Ascending aorta (tissue), 2 donors: ENCODE results near the gene ABLIM3. TPM values are rescaled to one million over a fixed set of nuclear protein-coding genes. Genes with fewer than 3 reads are reported as not detected.

ENCODE experiments used
- DNase-seq, 2 donors: peaks; one replicate each; pipeline ENCODE4 v3.0.0-alpha.2; 2019; ENCODE audit warnings: low spot score in 2 of 2
- H3K27ac ChIP-seq, 2 donors: fragments of 200-600 bp; sonication (generic); one replicate each; pipeline ENCODE4 v1.5.1; 2016 to 2017; ENCODE audit warnings: mild to moderate bottlenecking in 1 of 2
- H3K27me3 ChIP-seq: fragments of 200-600 bp; sonication (generic); one replicate; pipeline ENCODE4 v1.5.1; 2017
- H3K36me3 ChIP-seq, 2 donors: fragments of 200-600 bp; sonication (generic); one replicate each; pipeline ENCODE4 v1.5.1; 2016
- H3K4me1 ChIP-seq, 2 donors: fragments of 200-600 bp; sonication (generic); one replicate each; pipeline ENCODE4 v1.5.1; 2016 to 2017; ENCODE audit warnings: mild to moderate bottlenecking in 1 of 2
- H3K4me3 ChIP-seq, 2 donors: fragments of 200-600 bp; sonication (generic); one replicate each; pipeline ENCODE4 v1.5.1; 2016 to 2017; ENCODE audit warnings: mild to moderate bottlenecking in 1 of 2
- H3K9me3 ChIP-seq, 2 donors: fragments of 200-600 bp; sonication (generic); one replicate each; pipeline ENCODE4 v1.5.1; 2016
- CTCF ChIP-seq, 3 experiments: fragments of 200-600 bp in 2 of 3; fragments of 450-650 bp in 1 of 3; sonication (generic) in 2 of 3; IDR thresholded peaks; one replicate each; pipeline ENCODE4 v1.5.1; 2016 to 2019; ENCODE audit warnings: antibody characterized with exemption in 3 of 3, mild to moderate bottlenecking in 1 of 3, moderate library complexity in 1 of 3
- intact Hi-C: fragments of 100-400 bp; cut with DNase I; formaldehyde crosslinking; loops from one replicate; pipeline ENCODE4 v1.15.1; 2023
- total RNA-seq: library from RNA; depleted of rRNA; stranded (reverse); fragments of >200 nt; gene quantifications from one replicate; pipeline ENCODE4 v1.1.0, GENCODE V29; 2016

The ABLIM3 gene
- total RNA-seq, 1 donor from 2014 or later, result 25.8 TPM

DNA sequence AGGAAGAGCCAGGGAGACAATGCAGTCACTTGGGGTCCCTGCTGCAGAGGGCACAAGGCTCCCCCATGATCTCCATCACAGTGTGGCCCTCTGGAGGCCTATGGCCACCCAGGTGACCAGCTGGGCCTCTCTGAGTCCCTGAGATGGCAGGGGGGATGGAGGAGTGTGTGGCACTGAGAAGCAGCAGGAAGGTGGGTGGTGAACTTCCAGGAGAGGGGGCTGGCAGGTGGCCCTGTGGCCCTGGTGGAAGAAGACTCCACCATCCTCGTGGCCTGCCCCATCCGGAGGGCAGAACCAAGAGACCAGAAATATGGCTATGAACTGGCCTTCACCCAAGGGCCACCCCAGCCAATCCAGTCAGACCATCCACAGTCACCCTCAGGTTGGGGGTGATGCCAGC is 98.6 kb downstream of the ABLIM3 start:
- no peak overlapping the region for H3K27ac ChIP-seq
- H3K4me1 ChIP-seq, result no peaks in the 10 kb centered on the region
- no peaks in the 10 kb centered on the region for H3K27me3 ChIP-seq
- DNase-seq, result no peak
- H3K4me3 ChIP-seq, result no peak overlapping the region
- intact Hi-C loops, result no loop called here
- no peak for TF ChIP-seq CTCF (IDR thresholded peaks at IDR 0.05)
- no peaks in the 10 kb centered on the region for H3K9me3 ChIP-seq
- H3K36me3 ChIP-seq, result peaks cover 7 to 31% of the 10 kb centered on the region in 2 donors

- Histone ChIP-seq H3K4me1 (no peaks in the 10 kb centered on the region), H3K9me3 (no peaks in the 10 kb centered on the region), H3K27ac (no peak overlapping the region), H3K36me3 (peaks cover 7 to 33% of the 10 kb centered on the region in 2 donors), H3K4me3 (no peak overlapping the region), H3K27me3 (no peaks in the 10 kb centered on the region)
- intact Hi-C loops, result no loop called here
- TF ChIP-seq CTCF (IDR thresholded peaks at IDR 0.05), result no peak
- DNase-seq, result peak in 1 of 2 donors; percentile 68
These were observed 99.2 kb downstream of the ABLIM3 start for GRCh38 chr5:149240354-149240998.

DNA sequence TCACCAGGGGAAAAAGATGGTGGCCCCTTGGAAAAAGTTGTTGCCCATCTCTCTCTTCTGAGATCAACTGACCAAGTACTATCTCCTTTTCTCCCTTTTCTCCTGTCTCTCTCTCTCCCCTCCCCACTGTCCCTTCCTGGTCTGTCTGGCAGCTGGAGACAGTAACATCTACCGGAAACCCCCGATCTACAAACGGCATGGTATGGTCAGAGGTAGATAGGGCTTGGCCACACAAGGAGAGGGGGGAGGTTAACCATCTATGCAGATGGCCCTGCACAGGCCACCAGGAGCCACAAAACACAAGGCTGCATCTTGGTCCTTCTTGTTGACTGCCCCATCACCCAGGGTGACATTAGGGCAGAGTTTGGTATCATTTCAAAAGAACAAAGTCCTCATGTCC is 101.0 kb downstream of the ABLIM3 start:
- H3K27ac ChIP-seq, result no peak overlapping the region
- peaks cover 7 to 46% of the 10 kb centered on the region in 2 donors for H3K36me3 ChIP-seq
- H3K9me3 ChIP-seq, result no peaks in the 10 kb centered on the region
- no peak overlapping the region for H3K4me3 ChIP-seq
- H3K27me3 ChIP-seq, result no peaks in the 10 kb centered on the region
- no peak for DNase-seq
- no peaks in the 10 kb centered on the region for H3K4me1 ChIP-seq
- intact Hi-C loops, result no loop called here
- TF ChIP-seq CTCF (IDR thresholded peaks at IDR 0.05), result no peak

GRCh38 chr5:149246906-149247305 is 105.6 kb downstream of the ABLIM3 start:
- no peak for DNase-seq
- Histone ChIP-seq H3K4me1 (no peaks in the 10 kb centered on the region), H3K4me3 (no peak overlapping the region), H3K27ac (no peak overlapping the region), H3K27me3 (no peaks in the 10 kb centered on the region), H3K9me3 (no peaks in the 10 kb centered on the region), H3K36me3 (peaks cover 10 to 57% of the 10 kb centered on the region in 2 donors)
- intact Hi-C loops, result no loop called here
- TF ChIP-seq CTCF (IDR thresholded peaks at IDR 0.05), result no peak

- Histone ChIP-seq H3K27ac (no peak overlapping the region), H3K4me3 (no peak overlapping the region), H3K36me3 (peaks cover 10 to 57% of the 10 kb centered on the region in 2 donors), H3K27me3 (no peaks in the 10 kb centered on the region), H3K9me3 (no peaks in the 10 kb centered on the region), H3K4me1 (no peaks in the 10 kb centered on the region)
- no peak for DNase-seq
- intact Hi-C loops, result no loop called here
- no peak for TF ChIP-seq CTCF (IDR thresholded peaks at IDR 0.05)
These were observed 106.4 kb downstream of the ABLIM3 start for GRCh38 chr5:149247726-149248125.

GRCh38 chr5:149251546-149251945 is 110.3 kb downstream of the ABLIM3 start:
- no peak overlapping the region for H3K27ac ChIP-seq
- DNase-seq, result no peak
- peaks cover 6 to 46% of the 10 kb centered on the region in 2 donors for H3K36me3 ChIP-seq
- H3K27me3 ChIP-seq, result no peaks in the 10 kb centered on the region
- H3K4me1 ChIP-seq, result no peaks in the 10 kb centered on the region
- intact Hi-C loops, result no loop called here
- no peak overlapping the region for H3K4me3 ChIP-seq
- TF ChIP-seq CTCF (IDR thresholded peaks at IDR 0.05), result no peak
- H3K9me3 ChIP-seq, result no peaks in the 10 kb centered on the region
